Cerebellar cortex (tissue), 1 donor: ENCODE data around the gene LCE5A.
"Not testable (repeated sequence)": the region's sequence is repeated elsewhere in the genome, so short reads cannot be mapped to it uniquely, and the experiment has no call there.

Source experiments
- DNase-seq: peaks from one replicate; pipeline ENCODE4 v3.0.0-alpha.2; 2015; ENCODE audit warnings: low spot score

Gene LCE5A

GRCh38 chr1:152516082-152516481 lies 5.5 kb downstream of the LCE5A start:
- no peak for DNase-seq

- no peak for DNase-seq
These were observed 6.7 kb downstream of the LCE5A start for GRCh38 chr1:152517237-152517811.

GRCh38 chr1:152519851-152520250 lies 9.2 kb downstream of the LCE5A start:
- no peak for DNase-seq

- no peak for DNase-seq
These were observed 10.0 kb downstream of the LCE5A start for GRCh38 chr1:152520561-152521090.

- DNase-seq: no peak
These were observed 14.6 kb downstream of the LCE5A start for GRCh38 chr1:152525080-152525641.

GRCh38 chr1:152533327-152533938 lies 22.8 kb downstream of the LCE5A start:
- peak; percentile 34 for DNase-seq

- DNase-seq: no peak
These were observed 25.2 kb downstream of the LCE5A start for GRCh38 chr1:152535774-152536173.

GRCh38 chr1:152537496-152537895 lies 26.9 kb downstream of the LCE5A start:
- DNase-seq: no peak

- no peak for DNase-seq
These were observed 29.3 kb downstream of the LCE5A start for GRCh38 chr1:152539901-152540300.

- DNase-seq: no peak
These were observed 33.2 kb downstream of the LCE5A start for GRCh38 chr1:152543820-152544219.

GRCh38 chr1:152546704-152547103 lies 36.1 kb downstream of the LCE5A start:
- DNase-seq: no peak

GRCh38 chr1:152548358-152548757 lies 37.8 kb downstream of the LCE5A start:
- not testable (repeated sequence) for DNase-seq
